GM12878 (cell line): ENCODE measurements around the gene ADAM19.

Source experiments
- HDGF ChIP-seq: fragments of 450-650 bp; IDR thresholded peaks from 2 replicates; pipeline ENCODE4 v1.6.1; 2016; ENCODE audit warnings: antibody characterized with exemption
- RAD21 ChIP-seq: IDR thresholded peaks from 2 replicates; pipeline ENCODE4 v1.6.1; 2011; ENCODE audit warnings: mild to moderate bottlenecking, low read depth, low read length, moderate library complexity; ENCODE audit not compliant: insufficient read depth

DNA sequence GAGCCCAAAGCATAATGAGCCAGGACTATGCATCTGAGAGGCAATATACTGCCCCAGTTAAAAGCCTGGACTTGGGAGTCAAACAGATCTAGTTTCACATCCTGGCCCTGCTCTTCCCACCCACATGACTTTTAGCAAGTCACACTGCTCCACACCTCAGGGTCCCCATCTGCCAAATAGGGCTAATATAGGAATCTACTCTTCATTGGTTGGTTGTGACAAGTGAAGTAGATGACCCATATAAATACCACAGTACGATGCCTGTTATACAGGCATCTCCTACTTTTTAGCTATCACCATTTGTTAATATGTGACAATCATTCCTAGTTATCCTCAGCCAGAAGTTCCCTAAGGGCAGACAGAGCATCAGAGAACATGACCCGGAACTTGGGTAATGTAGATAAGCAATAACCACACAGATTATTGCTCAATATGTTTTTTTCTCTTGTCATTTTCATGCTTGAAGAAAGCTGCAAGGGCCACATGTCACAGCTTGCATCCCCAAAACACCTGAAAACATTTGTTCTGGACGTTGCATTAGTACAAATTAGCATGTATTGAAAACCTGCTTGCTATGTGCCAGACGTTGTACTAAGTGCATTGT is 20.4 kb downstream of the ADAM19 start:
- TF ChIP-seq HDGF (no peak), RAD21 (no peak)
